Coronary artery (tissue), 2 donors: ENCODE measurements around the gene PLA2G5.

Experiments
- DNase-seq: peaks from one replicate; pipeline ENCODE4 v3.0.0-alpha.2; 2017; ENCODE audit warnings: low spot score
- H3K27ac ChIP-seq, 2 donors: fragments of 200-600 bp; sonication (generic); one replicate each; pipeline ENCODE4 v1.5.1; 2016 to 2019
- H3K4me3 ChIP-seq: fragments of 200-600 bp; sonication (generic); 2 replicates; pipeline ENCODE4 v1.5.1; 2016; ENCODE audit warnings: mild to moderate bottlenecking, moderate library complexity
- CTCF ChIP-seq: fragments of 200-600 bp; sonication (generic); IDR thresholded peaks from one replicate; pipeline ENCODE4 v1.5.1; 2019; ENCODE audit warnings: antibody characterized with exemption

The PLA2G5 gene

GRCh38 chr1:20063861-20064292 lies 6.1 kb upstream of the PLA2G5 start:
- DNase-seq: no peak
- Histone ChIP-seq H3K27ac (no peak overlapping the region), H3K4me3 (no peak overlapping the region)
- no peak for TF ChIP-seq CTCF

GRCh38 chr1:20068722-20069121 lies 1.3 kb upstream of the PLA2G5 start:
- no peak for DNase-seq
- no peak for TF ChIP-seq CTCF
- H3K27ac ChIP-seq: peak overlapping the region in 1 of 2 donors; percentile 34
- H3K4me3 ChIP-seq: no peak overlapping the region

- TF ChIP-seq CTCF: no peak
- Histone ChIP-seq H3K27ac (peak overlapping the region; percentile 71 to 84), H3K4me3 (peak overlapping the region; percentile 69)
- no peak for DNase-seq
Observed at GRCh38 chr1:20070357-20070756, 363 bp downstream of the PLA2G5 start.

GRCh38 chr1:20071416-20071815 lies 1.4 kb downstream of the PLA2G5 start:
- TF ChIP-seq CTCF: no peak
- H3K4me3 ChIP-seq: peak overlapping the region; percentile 69
- H3K27ac ChIP-seq: peak overlapping the region; percentile 71 to 84
- DNase-seq: no peak

GRCh38 chr1:20072771-20073170 lies 2.8 kb downstream of the PLA2G5 start:
- DNase-seq: no peak
- peak overlapping the region; percentile 69 for H3K4me3 ChIP-seq
- peak overlapping the region in 1 of 2 donors; percentile 84 for H3K27ac ChIP-seq
- TF ChIP-seq CTCF: no peak

- no peak for DNase-seq
- Histone ChIP-seq H3K4me3 (peak overlapping the region; percentile 69), H3K27ac (peak overlapping the region in 1 of 2 donors; percentile 84)
- no peak for TF ChIP-seq CTCF
Observed at GRCh38 chr1:20073256-20073655, 3.3 kb downstream of the PLA2G5 start.

GRCh38 chr1:20074055-20074724 lies 4.2 kb downstream of the PLA2G5 start:
- peak overlapping the region; percentile 49 for H3K4me3 ChIP-seq
- DNase-seq: peak; percentile 64
- peak overlapping the region in 1 of 2 donors; percentile 78 for H3K27ac ChIP-seq
- TF ChIP-seq CTCF: no peak
